SK-N-SH (cell line): ENCODE results near the gene CHD6. TPM values are rescaled to one million over a fixed set of nuclear protein-coding genes. Genes with fewer than 3 reads are reported as not detected.

Experiments
- CTCF ChIA-PET: fragments of 300-600, 350-600 bp; formaldehyde crosslinking; extraction: SDS; loops from one replicate; lab custom pipeline; 2021; lab: Yijun Ruan, JAX
- POLR2A ChIA-PET: fragments of 350-600 bp; sonication (Branson Sonifier 250); formaldehyde crosslinking; extraction: SDS; loops from one replicate; lab custom pipeline; 2020; ENCODE audit warnings: antibody characterized with exemption, inconsistent platforms; lab: Yijun Ruan, JAX
- DNase-seq: peaks from one replicate; pipeline ENCODE4 v3.0.0; 2012
- H2AFZ ChIP-seq: fragments of 200-600 bp; sonication (generic); 2 replicates; pipeline ENCODE4 v1.8.1; 2016; ENCODE audit warnings: antibody characterized with exemption, mild to moderate bottlenecking, low read depth
- H3F3A ChIP-seq: fragments of 200-600 bp; sonication (generic); replicated peaks from 2 replicates; pipeline ENCODE3; 2016; ENCODE audit warnings: antibody characterized with exemption, mild to moderate bottlenecking; ENCODE audit not compliant: insufficient read depth
- H3K27ac ChIP-seq, 2 experiments: fragments of 200-500 bp in 1 of 2; fragments of 200-600 bp in 1 of 2; sonication (Bioruptor generic) in 1 of 2; sonication (generic), shearing (Covaris generic) in 1 of 2; 2 replicates each; pipeline versions ENCODE4 v1.5.1 to v1.6.1; 2014 to 2016; ENCODE audit warnings: low read depth in 2 of 2, inconsistent platforms in 1 of 2, low read length in 1 of 2, mild to moderate bottlenecking in 1 of 2, mixed read lengths in 1 of 2
- H3K27me3 ChIP-seq: fragments of 200-600 bp; sonication (generic), shearing (Covaris generic); 2 replicates; pipeline ENCODE4 v1.6.1; 2016; ENCODE audit warnings: mixed run types; ENCODE audit not compliant: insufficient read depth
- H3K36me3 ChIP-seq, 2 experiments: fragments of 200-500 bp in 1 of 2; fragments of 200-600 bp in 1 of 2; sonication (Bioruptor generic) in 1 of 2; sonication (generic) in 1 of 2; replicated peaks in 1 of 2; 2 replicates each; pipeline versions ENCODE3 to v1.5.1; 2014 to 2016; ENCODE audit warnings: low read length in 1 of 2, mild to moderate bottlenecking in 1 of 2; ENCODE audit not compliant: insufficient read depth in 2 of 2, control insufficient read depth in 1 of 2
- H3K4me1 ChIP-seq, 2 experiments: fragments of 200-500 bp in 1 of 2; fragments of 200-600 bp in 1 of 2; sonication (Bioruptor generic) in 1 of 2; sonication (generic), shearing (Covaris generic) in 1 of 2; 2 replicates each; pipeline versions ENCODE4 v1.5.1 to v1.6.1; 2014 to 2016; ENCODE audit warnings: low read depth in 1 of 2, low read length in 1 of 2, mixed run types in 1 of 2; ENCODE audit not compliant: insufficient read depth in 2 of 2, control insufficient read depth in 1 of 2
- H3K4me2 ChIP-seq: fragments of 200-600 bp; sonication (generic), shearing (Covaris generic); 2 replicates; pipeline ENCODE4 v1.6.1; 2017; ENCODE audit warnings: mixed run types
- H3K4me3 ChIP-seq, 2 experiments: fragments of 200-500 bp in 1 of 2; fragments of 200-600 bp in 1 of 2; sonication (Bioruptor generic) in 1 of 2; sonication (generic), shearing (Covaris generic) in 1 of 2; 2 replicates each; pipeline versions ENCODE4 v1.5.1 to v1.8.1; 2014 to 2016; ENCODE audit warnings: low read depth in 2 of 2, inconsistent platforms in 1 of 2, low read length in 1 of 2, mild to moderate bottlenecking in 1 of 2, mixed read lengths in 1 of 2, moderate library complexity in 1 of 2
- H3K79me2 ChIP-seq: fragments of 200-600 bp; sonication (generic); 2 replicates; pipeline ENCODE4 v1.8.1; 2017; ENCODE audit warnings: mild to moderate bottlenecking; ENCODE audit not compliant: insufficient read depth
- H3K9ac ChIP-seq: fragments of 200-600 bp; sonication (generic); 2 replicates; pipeline ENCODE4 v1.6.1; 2017; ENCODE audit warnings: mixed run types
- H3K9me2 ChIP-seq: fragments of 200-600 bp; sonication (generic); 2 replicates; pipeline ENCODE4 v1.6.1; 2017; ENCODE audit warnings: mixed run types
- H3K9me3 ChIP-seq: fragments of 200-600 bp; sonication (generic); 2 replicates; pipeline ENCODE4 v1.6.1; 2017; ENCODE audit warnings: mixed run types, mild to moderate bottlenecking, moderate library complexity
- H4K20me1 ChIP-seq: fragments of 200-600 bp; sonication (generic); 2 replicates; pipeline ENCODE4 v1.6.1; 2017; ENCODE audit warnings: mild to moderate bottlenecking, mixed run types; ENCODE audit not compliant: insufficient read depth
- CTCF ChIP-seq: fragments of 200-600 bp; sonication (generic); IDR thresholded peaks from 2 replicates; pipeline ENCODE4 v1.6.1; 2017; ENCODE audit warnings: antibody characterized with exemption, mild to moderate bottlenecking, moderate library complexity
- EP300 ChIP-seq, 2 experiments: IDR thresholded peaks; 2 replicates each; pipeline versions ENCODE4 v1.4.0 to v1.6.1; 2012; ENCODE audit warnings: borderline replicate concordance in 1 of 2, low read depth in 1 of 2, low read length in 1 of 2
- EZH2phosphoT487 ChIP-seq: fragments of 200-600 bp; sonication (generic); IDR thresholded peaks from 2 replicates; pipeline ENCODE4 v1.6.1; 2017; ENCODE audit warnings: low read depth, mixed run types, mild to moderate bottlenecking, antibody characterized with exemption, moderate library complexity, borderline replicate concordance
- GATA2 ChIP-seq: sonication (generic); formaldehyde crosslinking; IDR thresholded peaks from 2 replicates; pipeline ENCODE4 v1.5.0; 2020; ENCODE audit warnings: mild to moderate bottlenecking, missing genetic modification reagents
- IRF3 ChIP-seq: fragments of 150-350 bp; IDR thresholded peaks from 2 replicates; pipeline ENCODE4 v1.6.1; 2016; ENCODE audit warnings: mild to moderate bottlenecking, low read depth, low read length
- JUND ChIP-seq: IDR thresholded peaks from 2 replicates; pipeline ENCODE4 v1.4.0; 2012
- MEF2A ChIP-seq: IDR thresholded peaks from 2 replicates; pipeline ENCODE4 v1.4.0; 2012; ENCODE audit warnings: low read depth, borderline replicate concordance
- NRF1 ChIP-seq: IDR thresholded peaks from 2 replicates; pipeline ENCODE4 v1.6.1; 2012; ENCODE audit warnings: low read depth, mild to moderate bottlenecking, low read length
- POLR2AphosphoS5 ChIP-seq: IDR thresholded peaks from 2 replicates; pipeline ENCODE4 v1.6.1; 2012; ENCODE audit warnings: low read depth, low read length
- RAD21 ChIP-seq: IDR thresholded peaks from 2 replicates; pipeline ENCODE4 v1.6.1; 2012; ENCODE audit warnings: mild to moderate bottlenecking, low read length
- RXRA ChIP-seq: IDR thresholded peaks from 2 replicates; pipeline ENCODE4 v1.4.0; 2012; ENCODE audit warnings: low read depth, mild to moderate bottlenecking, borderline replicate concordance
- SIN3A ChIP-seq: IDR thresholded peaks from 2 replicates; pipeline ENCODE4 v1.6.1; 2012; ENCODE audit warnings: low read depth, mild to moderate bottlenecking, low read length, moderate library complexity, borderline replicate concordance
- TCF12 ChIP-seq: IDR thresholded peaks from 2 replicates; pipeline ENCODE4 v1.4.0; 2012
- TEAD4 ChIP-seq: IDR thresholded peaks from 2 replicates; pipeline ENCODE4 v1.4.0; 2012; ENCODE audit warnings: mild to moderate bottlenecking, borderline replicate concordance; ENCODE audit not compliant: insufficient read depth
- YY1 ChIP-seq: IDR thresholded peaks from 2 replicates; pipeline ENCODE4 v1.4.0; 2012; ENCODE audit warnings: low read depth, mild to moderate bottlenecking
- WGBS: methylation state at CpG from one replicate; pipeline ENCODE4 v1.1.6; 2017; ENCODE audit warnings: low lambda C conversion rate; 5-methylcytosine and 5-hydroxymethylcytosine counted together
- polyA plus RNA-seq, 3 experiments: library from polyadenylated mRNA; depleted of rRNA; stranded (reverse); fragments of >200 nt; gene quantifications; 2 replicates each; pipeline ENCODE4 v1.2.3, GENCODE V29; 2012

The CHD6 gene
- polyA plus RNA-seq, 1 of the 3 experiments (the other 2 are of a cell fraction): 7.1 TPM

DNA sequence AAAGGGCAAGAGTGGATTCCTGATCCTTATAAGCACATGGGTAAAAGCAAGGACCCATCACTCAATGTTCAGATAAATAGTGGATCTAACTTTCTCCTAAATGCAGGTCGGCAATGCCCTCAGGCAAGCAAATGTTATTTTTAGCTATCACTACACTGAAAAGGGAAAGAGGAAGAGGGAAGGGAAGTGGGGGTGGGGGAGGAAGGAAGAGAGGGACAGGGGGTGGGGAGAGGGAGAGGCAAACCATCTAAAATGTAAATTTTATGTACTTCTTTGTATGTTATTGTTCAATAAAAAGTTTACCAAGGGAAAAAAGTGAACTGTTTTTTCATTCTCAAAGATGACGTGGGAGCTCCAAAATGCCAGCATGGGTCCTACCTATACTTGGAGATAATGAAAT lies 44.2 kb downstream of the CHD6 start:
- Histone ChIP-seq H3K4me1 (peaks cover 0 to 8% of the 10 kb centered on the region in 2 experiments; a peak in 3 of 4 replicates), H3F3A (no peaks in the 10 kb centered on the region), H3K4me2 (no peak overlapping the region), H3K36me3 (no peaks in the 10 kb centered on the region), H3K4me3 (no peak overlapping the region), H3K9ac (no peak overlapping the region), H2AFZ (no peak overlapping the region), H3K9me2 (no peaks in the 10 kb centered on the region), H3K27ac (no peak overlapping the region), H3K79me2 (peaks cover 96% of the 10 kb centered on the region), H3K9me3 (no peaks in the 10 kb centered on the region), H4K20me1 (peaks cover 75% of the 10 kb centered on the region), H3K27me3 (no peaks in the 10 kb centered on the region)
- ChIA-PET CTCF (interaction anchor here (0.8 kb wide), 1 partner anchor 13 kb away, joined by 3 read pairs; no protein-coding TSS in a partner anchor), POLR2A (no interaction called here)
- TF ChIP-seq POLR2AphosphoS5 (no peak), EZH2phosphoT487 (no peak), IRF3 (no peak), EP300 (IDR thresholded peaks at IDR 0.05; ENCODE audit: borderline replicate concordance in 1 of 2, low read depth in 1 of 2, low read length in 1 of 2) (no peak), JUND (no peak), TEAD4 (no peak), SIN3A (no peak), YY1 (no peak), GATA2 (CRISPR knock-in tag) (no peak), NRF1 (no peak), MEF2A (no peak), RXRA (no peak)
- DNase-seq: no peak
- WGBS: 93% methylated on average over 2 of the region's 2 CpGs

- no peaks in the 10 kb centered on the region for H3K36me3 ChIP-seq
- no peaks in the 10 kb centered on the region for H3K9me2 ChIP-seq
- no peak overlapping the region for H3K9ac ChIP-seq
- no peaks in the 10 kb centered on the region for H3K27me3 ChIP-seq
- peaks cover 0 to 8% of the 10 kb centered on the region in 2 experiments; a peak in 3 of 4 replicates for H3K4me1 ChIP-seq
- POLR2A ChIA-PET: no interaction called here
- H3K4me2 ChIP-seq: no peak overlapping the region
- WGBS: 96% methylated on average over 2 of the region's 3 CpGs
- DNase-seq: no peak
- H4K20me1 ChIP-seq: peaks cover 77% of the 10 kb centered on the region
- H2AFZ ChIP-seq: no peak overlapping the region
- H3F3A ChIP-seq: no peaks in the 10 kb centered on the region
- no peak overlapping the region for H3K4me3 ChIP-seq
- no peak overlapping the region; a peak in 1 of 4 replicates for H3K27ac ChIP-seq
- CTCF ChIA-PET: interaction anchor here (0.5 to 1.0 kb wide), 2 partner anchors 121 to 204 kb away, joined by 3 read pairs; no protein-coding TSS in a partner anchor
- H3K9me3 ChIP-seq: no peaks in the 10 kb centered on the region
- no peak for TF ChIP-seq TCF12
- TF ChIP-seq RAD21: peak; percentile 31
- peak; percentile 18; the same call in 1 of the 2 replicates for TF ChIP-seq CTCF
- TF ChIP-seq, all 33 proteins: peak for 2
- H3K79me2 ChIP-seq: peaks cover 93% of the 10 kb centered on the region
Measured at GRCh38 chr20:41572010-41572572, 46.1 kb downstream of the CHD6 start.
